ENCODE measurements around the gene SNX22. TPM values are rescaled to one million over a fixed set of nuclear protein-coding genes. Genes with fewer than 3 reads are reported as not detected.

Gene SNX22
- total RNA-seq, 1 experiment from 2014 or later: 1.6 TPM

DNA sequence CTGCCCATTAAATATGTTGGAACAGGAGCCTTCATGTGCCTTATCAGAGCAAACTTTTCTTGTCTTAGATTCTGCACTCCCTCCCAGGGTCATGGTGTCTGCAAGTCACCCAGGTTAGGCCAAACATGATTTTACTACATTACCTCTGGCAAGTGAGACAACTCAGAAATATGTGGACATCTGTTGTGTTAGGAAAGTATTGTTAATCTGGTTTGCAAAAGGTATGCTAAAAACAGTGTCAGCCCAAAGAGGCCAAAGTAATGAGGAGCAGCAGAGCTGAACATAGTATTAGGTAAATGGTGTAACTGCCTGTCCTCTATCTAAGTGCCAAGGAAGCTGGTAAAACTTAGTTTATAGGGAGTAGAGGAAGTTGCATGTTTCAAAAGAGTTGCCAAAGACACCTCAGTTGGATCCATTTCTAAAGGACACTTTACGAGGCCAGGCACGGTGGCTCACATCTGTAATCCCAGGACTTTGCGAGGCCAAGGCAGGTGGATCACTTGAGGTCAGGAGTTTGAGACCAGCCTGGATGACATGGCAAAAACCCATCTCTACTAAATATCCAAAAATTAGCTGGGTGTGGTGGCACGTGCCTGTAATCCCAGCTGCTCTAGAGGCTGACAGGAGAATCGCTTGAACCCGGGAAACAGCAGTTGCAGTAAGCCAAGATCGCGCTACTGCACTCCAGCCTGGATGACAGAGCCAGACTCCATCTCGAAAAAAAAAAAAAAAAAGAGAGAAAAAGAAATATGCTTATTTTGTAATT, 33.8 kb downstream of the SNX22 start:
- no TSS peak for BruUV-seq (replicated peaks)
- H3K4me3 Mint-ChIP-seq (ENCODE audit: low read depth, unreplicated experiment): no peak overlapping the region
- no peaks in the 10 kb centered on the region for H3K27me3 Mint-ChIP-seq (ENCODE audit: unreplicated experiment)
- no peak overlapping the region for H3K27ac Mint-ChIP-seq (ENCODE audit: unreplicated experiment)
- DNase-seq: no peak
- no peaks in the 10 kb centered on the region for H3K4me1 Mint-ChIP-seq (ENCODE audit: low read depth, unreplicated experiment)
- TF ChIP-seq, protein P1, sequence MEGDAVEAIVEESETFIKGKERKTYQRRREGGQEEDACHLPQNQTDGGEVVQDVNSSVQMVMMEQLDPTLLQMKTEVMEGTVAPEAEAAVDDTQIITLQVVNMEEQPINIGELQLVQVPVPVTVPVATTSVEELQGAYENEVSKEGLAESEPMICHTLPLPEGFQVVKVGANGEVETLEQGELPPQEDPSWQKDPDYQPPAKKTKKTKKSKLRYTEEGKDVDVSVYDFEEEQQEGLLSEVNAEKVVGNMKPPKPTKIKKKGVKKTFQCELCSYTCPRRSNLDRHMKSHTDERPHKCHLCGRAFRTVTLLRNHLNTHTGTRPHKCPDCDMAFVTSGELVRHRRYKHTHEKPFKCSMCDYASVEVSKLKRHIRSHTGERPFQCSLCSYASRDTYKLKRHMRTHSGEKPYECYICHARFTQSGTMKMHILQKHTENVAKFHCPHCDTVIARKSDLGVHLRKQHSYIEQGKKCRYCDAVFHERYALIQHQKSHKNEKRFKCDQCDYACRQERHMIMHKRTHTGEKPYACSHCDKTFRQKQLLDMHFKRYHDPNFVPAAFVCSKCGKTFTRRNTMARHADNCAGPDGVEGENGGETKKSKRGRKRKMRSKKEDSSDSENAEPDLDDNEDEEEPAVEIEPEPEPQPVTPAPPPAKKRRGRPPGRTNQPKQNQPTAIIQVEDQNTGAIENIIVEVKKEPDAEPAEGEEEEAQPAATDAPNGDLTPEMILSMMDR (IDR thresholded peaks at IDR 0.05; ENCODE audit: unreplicated experiment): no peak
- intact Hi-C loops (cut with micrococcal nuclease; ENCODE audit: unreplicated experiment): no loop called here
- CTCF ChIA-PET: interaction anchor here (0.8 kb wide), 1 partner anchor 13 kb away, joined by 3 read pairs; no protein-coding TSS in a partner anchor
- no peaks in the 10 kb centered on the region for H3K36me3 Mint-ChIP-seq (ENCODE audit: insufficient read depth, unreplicated experiment)
- no peaks in the 10 kb centered on the region for H3K9me3 Mint-ChIP-seq (ENCODE audit: low read depth, unreplicated experiment)

GRCh38 chr15:64187396-64188191, 36.1 kb downstream of the SNX22 start:
- Mint-ChIP-seq H3K27ac (ENCODE audit: unreplicated experiment) (no peak overlapping the region), H3K4me1 (ENCODE audit: low read depth, unreplicated experiment) (no peaks in the 10 kb centered on the region), H3K27me3 (ENCODE audit: unreplicated experiment) (no peaks in the 10 kb centered on the region), H3K9me3 (ENCODE audit: low read depth, unreplicated experiment) (no peaks in the 10 kb centered on the region), H3K4me3 (ENCODE audit: low read depth, unreplicated experiment) (no peak overlapping the region), H3K36me3 (ENCODE audit: insufficient read depth, unreplicated experiment) (no peaks in the 10 kb centered on the region)
- CTCF ChIA-PET: no interaction called here
- intact Hi-C loops (cut with micrococcal nuclease; ENCODE audit: unreplicated experiment): no loop called here
- TF ChIP-seq, protein P1 (IDR thresholded peaks at IDR 0.05; ENCODE audit: unreplicated experiment): no peak
- no TSS peak for BruUV-seq (replicated peaks)
- no peak for DNase-seq

DNA sequence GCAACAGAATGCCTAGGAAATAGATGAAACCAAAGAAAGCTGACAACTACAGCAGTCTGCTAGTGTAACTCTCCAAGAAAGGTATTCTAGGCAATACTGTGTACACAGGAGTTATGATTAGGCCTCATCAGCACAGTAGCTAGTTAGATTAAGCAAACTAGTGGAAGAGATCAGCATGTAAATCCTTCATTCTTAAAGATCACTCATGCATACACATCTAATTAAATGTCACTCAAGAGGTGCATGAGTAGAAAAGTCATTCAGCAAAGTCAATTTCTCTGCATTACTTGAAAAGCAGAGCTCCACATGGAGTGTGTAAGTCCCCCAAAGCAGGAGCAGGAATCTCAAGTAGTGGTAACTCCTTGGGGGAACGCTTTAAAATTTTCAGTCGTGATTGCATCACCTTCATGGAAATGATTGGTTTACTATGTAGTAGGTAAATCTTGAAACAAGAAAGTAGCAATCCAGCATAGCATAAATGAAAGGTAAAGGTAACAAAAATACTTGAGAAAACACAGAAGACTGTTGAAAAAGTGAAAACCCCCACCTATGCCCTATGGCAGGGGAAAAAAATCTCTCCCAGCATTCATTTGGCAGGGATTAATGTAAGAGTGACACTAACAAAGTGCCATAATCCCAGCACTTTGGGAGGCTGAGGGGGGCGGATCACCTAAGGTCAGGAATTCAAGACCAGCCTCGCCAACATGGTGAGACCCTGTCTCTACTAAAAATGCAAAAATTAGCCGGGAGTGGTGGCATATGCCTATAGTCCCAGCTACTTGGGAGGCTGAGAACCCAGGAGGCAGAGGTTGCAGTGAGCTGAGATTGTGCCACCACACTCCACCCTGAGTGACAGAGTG, 40.7 kb downstream of the SNX22 start:
- Mint-ChIP-seq H3K4me3 (ENCODE audit: low read depth, unreplicated experiment) (no peak overlapping the region), H3K27ac (ENCODE audit: unreplicated experiment) (no peak overlapping the region), H3K36me3 (ENCODE audit: insufficient read depth, unreplicated experiment) (no peaks in the 10 kb centered on the region), H3K27me3 (ENCODE audit: unreplicated experiment) (no peaks in the 10 kb centered on the region), H3K9me3 (ENCODE audit: low read depth, unreplicated experiment) (no peaks in the 10 kb centered on the region), H3K4me1 (ENCODE audit: low read depth, unreplicated experiment) (no peaks in the 10 kb centered on the region)
- intact Hi-C loops (cut with micrococcal nuclease; ENCODE audit: unreplicated experiment): no loop called here
- CTCF ChIA-PET: no interaction called here
- BruUV-seq (replicated peaks): no TSS peak
- TF ChIP-seq, protein P1 (IDR thresholded peaks at IDR 0.05; ENCODE audit: unreplicated experiment): no peak
- no peak for DNase-seq

DNA sequence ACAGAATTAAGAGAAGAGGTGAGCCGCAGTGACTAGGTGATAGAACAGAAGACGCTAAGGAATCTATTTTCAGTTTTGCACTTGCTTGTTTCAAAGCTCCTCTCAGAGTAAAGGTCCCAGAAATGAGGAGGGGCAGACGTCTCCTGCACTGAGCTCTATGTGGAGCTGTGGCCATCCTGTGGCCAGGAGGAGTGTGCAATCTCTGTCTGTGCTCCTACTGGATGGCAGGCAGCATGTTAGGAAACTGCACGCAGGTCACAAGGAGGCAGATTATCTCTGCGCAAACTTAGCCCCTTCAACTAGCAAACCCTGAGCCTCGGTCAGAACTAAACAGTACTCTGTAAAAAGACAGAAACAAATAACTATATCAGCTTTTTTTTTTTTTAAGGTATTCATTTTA, 42.4 kb downstream of the SNX22 start:
- H3K36me3 Mint-ChIP-seq (ENCODE audit: insufficient read depth, unreplicated experiment): peaks cover 8% of the 10 kb centered on the region

More for the DNA sequence above, 42.4 kb downstream of the SNX22 start:
- H3K9me3 Mint-ChIP-seq (ENCODE audit: low read depth, unreplicated experiment): no peaks in the 10 kb centered on the region
- H3K27ac Mint-ChIP-seq (ENCODE audit: unreplicated experiment): no peak overlapping the region
- intact Hi-C loops (cut with micrococcal nuclease; ENCODE audit: unreplicated experiment): no loop called here
- H3K27me3 Mint-ChIP-seq (ENCODE audit: unreplicated experiment): no peaks in the 10 kb centered on the region
- no peaks in the 10 kb centered on the region for H3K4me1 Mint-ChIP-seq (ENCODE audit: low read depth, unreplicated experiment)
- BruUV-seq (replicated peaks): no TSS peak
- no peak overlapping the region for H3K4me3 Mint-ChIP-seq (ENCODE audit: low read depth, unreplicated experiment)
- DNase-seq: no peak
- TF ChIP-seq, protein P1 (IDR thresholded peaks at IDR 0.05; ENCODE audit: unreplicated experiment): no peak
- CTCF ChIA-PET: no interaction called here
